ENCODE results near the gene ITPK1. TPM values are rescaled to one million over a fixed set of nuclear protein-coding genes. Genes with fewer than 3 reads are reported as not detected.

The ITPK1 gene
- total RNA-seq, 2 donors from 2014 or later = 77.1 to 118 TPM

DNA sequence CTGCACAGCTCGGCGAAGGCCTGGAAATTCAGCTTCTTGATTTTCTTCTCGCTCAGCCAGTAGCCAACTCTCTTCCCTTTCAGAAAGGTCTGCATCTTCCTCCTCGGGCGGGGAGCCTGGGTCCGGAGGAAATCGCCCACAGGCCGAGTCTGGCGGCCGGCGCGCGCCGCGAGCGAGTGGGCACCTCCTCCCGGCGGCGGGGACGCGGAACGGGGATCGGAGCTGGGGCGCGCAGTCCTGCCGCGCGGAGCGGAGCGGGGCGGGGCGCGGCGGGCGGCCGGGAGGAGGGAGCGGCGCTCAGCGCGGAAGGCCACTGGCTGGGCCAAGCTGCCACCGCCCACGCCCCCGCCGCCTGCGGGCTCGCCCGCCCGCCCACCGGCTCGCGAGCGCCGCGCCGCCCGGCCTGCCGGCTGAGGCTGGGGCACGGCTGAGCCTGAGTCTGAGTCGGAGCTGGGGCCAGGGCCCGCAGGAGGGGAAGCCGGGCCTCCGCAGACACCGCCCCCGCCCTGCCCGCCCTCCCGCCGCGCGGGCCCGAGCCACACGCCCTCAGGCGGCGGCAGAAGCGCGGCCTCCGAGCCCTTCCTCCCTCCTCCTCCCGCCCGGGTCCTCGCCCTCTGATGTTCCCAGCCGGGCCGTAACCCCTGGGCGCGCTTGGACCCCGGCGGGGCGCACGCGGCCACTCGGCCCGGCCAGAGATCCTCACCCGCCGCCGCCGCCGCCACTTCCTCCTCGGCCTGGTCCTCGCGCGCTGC, 480 bp downstream of the ITPK1 start:
- Histone ChIP-seq H3K27ac (peak overlapping the region; percentile 94), H3K4me1 (replicated peaks) (peaks cover 7% of the 10 kb centered on the region), H3K27me3 (replicated peaks; ENCODE audit: insufficient read depth) (no peaks in the 10 kb centered on the region), H3K36me3 (no peaks in the 10 kb centered on the region), H3K4me3 (peak overlapping the region; percentile 85 to 89), H3K9me3 (no peaks in the 10 kb centered on the region)
- peak; percentile 54 for TF ChIP-seq POLR2A (IDR thresholded peaks at IDR 0.05)
- TF ChIP-seq POLR2AphosphoS5 (IDR thresholded peaks at IDR 0.05) = no peak
- TF ChIP-seq, protein P1, sequence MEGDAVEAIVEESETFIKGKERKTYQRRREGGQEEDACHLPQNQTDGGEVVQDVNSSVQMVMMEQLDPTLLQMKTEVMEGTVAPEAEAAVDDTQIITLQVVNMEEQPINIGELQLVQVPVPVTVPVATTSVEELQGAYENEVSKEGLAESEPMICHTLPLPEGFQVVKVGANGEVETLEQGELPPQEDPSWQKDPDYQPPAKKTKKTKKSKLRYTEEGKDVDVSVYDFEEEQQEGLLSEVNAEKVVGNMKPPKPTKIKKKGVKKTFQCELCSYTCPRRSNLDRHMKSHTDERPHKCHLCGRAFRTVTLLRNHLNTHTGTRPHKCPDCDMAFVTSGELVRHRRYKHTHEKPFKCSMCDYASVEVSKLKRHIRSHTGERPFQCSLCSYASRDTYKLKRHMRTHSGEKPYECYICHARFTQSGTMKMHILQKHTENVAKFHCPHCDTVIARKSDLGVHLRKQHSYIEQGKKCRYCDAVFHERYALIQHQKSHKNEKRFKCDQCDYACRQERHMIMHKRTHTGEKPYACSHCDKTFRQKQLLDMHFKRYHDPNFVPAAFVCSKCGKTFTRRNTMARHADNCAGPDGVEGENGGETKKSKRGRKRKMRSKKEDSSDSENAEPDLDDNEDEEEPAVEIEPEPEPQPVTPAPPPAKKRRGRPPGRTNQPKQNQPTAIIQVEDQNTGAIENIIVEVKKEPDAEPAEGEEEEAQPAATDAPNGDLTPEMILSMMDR (IDR thresholded peaks at IDR 0.05) = peak in 1 of 4 experiments; percentile 3
- intact Hi-C loops (cut with DNase I) = loop anchor here (5.0 kb wide), 2 partner anchors 67 to 143 kb away; partner anchors contain the start of gene MOAP1
- peak; percentile 81 for DNase-seq (ENCODE audit: low spot score)
- WGBS = under 1% methylated on average over 41 of the region's 99 CpGs

DNA sequence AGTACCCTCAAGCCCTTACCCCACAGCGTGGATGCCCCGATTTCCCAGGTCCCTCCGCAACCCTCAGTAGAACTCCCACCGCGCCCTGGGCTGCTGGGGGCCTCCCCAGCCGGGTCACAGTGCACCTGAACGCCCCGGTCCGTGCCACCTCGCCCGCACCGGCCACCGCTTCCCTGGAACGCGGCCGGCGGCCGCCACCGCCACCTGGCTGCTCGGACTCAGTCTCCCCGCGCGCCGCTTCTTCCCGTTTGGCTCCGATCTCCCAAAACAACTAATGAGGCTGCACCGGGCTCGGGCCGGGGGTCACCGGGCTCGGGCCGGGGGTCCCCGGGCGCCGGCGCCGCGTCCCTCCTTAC, 1.0 kb downstream of the ITPK1 start:
- H3K27ac ChIP-seq = peak overlapping the region; percentile 87 to 94
- TF ChIP-seq POLR2AphosphoS5 (IDR thresholded peaks at IDR 0.05) (no peak), POLR2A (IDR thresholded peaks at IDR 0.05) (no peak)
- TF ChIP-seq, protein P1 (IDR thresholded peaks at IDR 0.05) = peak in 3 of 4 experiments; percentile 40 to 46 (median 43)
- no peaks in the 10 kb centered on the region for H3K27me3 ChIP-seq (replicated peaks; ENCODE audit: insufficient read depth)
- WGBS = 2% methylated on average over 35 of the region's 38 CpGs
- H3K36me3 ChIP-seq = no peaks in the 10 kb centered on the region
- no peaks in the 10 kb centered on the region for H3K9me3 ChIP-seq
- peaks cover 7% of the 10 kb centered on the region for H3K4me1 ChIP-seq (replicated peaks)
- intact Hi-C loops (cut with DNase I) = loop anchor here (5.0 kb wide), 3 partner anchors 52 to 142 kb away; partner anchors contain the start of gene MOAP1
- DNase-seq (ENCODE audit: low spot score) = peak; percentile 34
- peak overlapping the region; percentile 85 to 89 for H3K4me3 ChIP-seq

DNA sequence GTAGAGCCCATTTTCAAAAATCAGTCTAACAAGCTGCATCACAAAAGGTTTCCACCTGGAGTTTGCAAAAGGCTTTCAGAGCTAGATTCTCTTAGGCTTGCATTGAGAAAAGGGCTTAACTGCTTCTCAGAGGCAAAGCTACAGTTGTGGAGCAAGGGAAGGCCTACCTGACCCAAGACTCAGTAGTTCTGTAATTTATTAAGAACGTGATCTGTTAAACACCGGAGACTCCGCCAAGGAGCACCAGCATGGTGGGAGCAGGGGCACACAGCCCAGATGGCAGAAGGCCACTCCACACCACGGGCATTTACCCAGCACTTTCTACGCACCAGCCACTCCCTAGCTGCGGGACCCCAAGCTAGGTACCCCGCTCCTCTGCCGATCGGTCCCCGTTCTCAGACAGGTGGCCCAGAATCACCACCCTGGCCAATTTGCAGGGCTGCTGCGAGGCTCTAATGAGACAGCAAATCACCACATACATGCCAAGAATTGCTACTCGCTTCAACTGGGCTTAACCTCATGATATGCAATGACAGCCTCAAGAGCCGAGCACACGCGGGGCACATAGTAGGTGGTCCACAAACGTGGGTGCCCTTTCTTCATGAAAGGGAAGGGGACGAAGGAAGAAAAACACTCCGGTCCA, 1.5 kb downstream of the ITPK1 start:
- H3K27ac ChIP-seq = peak overlapping the region; percentile 87 to 94
- intact Hi-C loops (cut with DNase I) = loop anchor here (5.0 kb wide), 1 partner anchor 52 kb away; no protein-coding TSS in a partner anchor
- TF ChIP-seq POLR2AphosphoS5 (IDR thresholded peaks at IDR 0.05) = no peak
- TF ChIP-seq, protein P1 (IDR thresholded peaks at IDR 0.05) = no peak
- TF ChIP-seq POLR2A (IDR thresholded peaks at IDR 0.05) = no peak
- peaks cover 7% of the 10 kb centered on the region for H3K4me1 ChIP-seq (replicated peaks)
- no peaks in the 10 kb centered on the region for H3K9me3 ChIP-seq
- peak overlapping the region; percentile 85 to 89 for H3K4me3 ChIP-seq
- H3K36me3 ChIP-seq = no peaks in the 10 kb centered on the region
- no peaks in the 10 kb centered on the region for H3K27me3 ChIP-seq (replicated peaks; ENCODE audit: insufficient read depth)
- no peak for DNase-seq (ENCODE audit: low spot score)
- WGBS = 28% methylated on average over 18 of the region's 18 CpGs

DNA sequence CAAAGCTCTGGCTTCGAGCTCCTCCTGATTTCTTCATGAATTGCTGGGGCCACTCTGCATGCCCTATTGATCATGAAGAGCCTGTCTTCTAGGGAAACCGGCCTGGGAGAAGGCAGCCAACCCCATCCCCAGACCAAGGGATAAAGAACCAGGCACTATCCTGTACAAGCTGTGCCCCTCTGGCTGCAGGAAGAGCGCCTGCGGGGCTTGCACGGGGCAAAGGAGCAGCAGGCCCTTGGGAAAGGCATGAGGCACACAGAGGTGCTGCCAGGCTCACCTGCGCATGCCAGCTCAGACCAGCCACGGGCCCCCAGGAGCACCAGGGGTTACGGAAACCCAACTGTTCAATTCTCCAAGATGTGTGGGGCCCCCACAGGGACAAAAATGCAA, 2.1 kb downstream of the ITPK1 start:
- no peak for DNase-seq (ENCODE audit: low spot score)
- TF ChIP-seq, protein P1 (IDR thresholded peaks at IDR 0.05) = no peak
- TF ChIP-seq POLR2AphosphoS5 (IDR thresholded peaks at IDR 0.05) = no peak
- TF ChIP-seq POLR2A (IDR thresholded peaks at IDR 0.05) = no peak
- peak overlapping the region; percentile 85 to 89 for H3K4me3 ChIP-seq
- H3K27me3 ChIP-seq (replicated peaks; ENCODE audit: insufficient read depth) = no peaks in the 10 kb centered on the region
- no peaks in the 10 kb centered on the region for H3K36me3 ChIP-seq
- no peaks in the 10 kb centered on the region for H3K9me3 ChIP-seq
- WGBS = 69% methylated on average over 8 of the region's 8 CpGs
- H3K4me1 ChIP-seq (replicated peaks) = peaks cover 7% of the 10 kb centered on the region
- intact Hi-C loops (cut with DNase I) = loop anchor here (5.0 kb wide), 1 partner anchor 51 kb away; no protein-coding TSS in a partner anchor
- peak overlapping the region; percentile 35 to 94 for H3K27ac ChIP-seq

Measured in prostate gland (tissue), 2 donors.